IMR-90 (cell line): Measurements from ENCODE around the gene PLA2G4B. TPM values are rescaled to one million over a fixed set of nuclear protein-coding genes. Genes with fewer than 3 reads are reported as not detected.

Source experiments
- ATAC-seq: fragments of 200-7000 bp; cut with Tn5 transposase; 2 replicates; pipeline ENCODE4 v1.9.1; 2020; ENCODE audit warnings: low read depth, mild to moderate bottlenecking, moderate library complexity
- BruUV-seq: library from RNA; stranded (reverse); fragments of 400-500 nt; replicated peaks from 2 replicates; lab custom pipeline; 2021; lab: Mats Ljungman, UMichigan
- CTCF ChIA-PET: fragments of 300-600 bp; formaldehyde crosslinking; extraction: SDS; loops from one replicate; lab custom pipeline; 2021; ENCODE audit warnings: antibody characterized with exemption; lab: Yijun Ruan, JAX
- POLR2A ChIA-PET: fragments of 300-600 bp; sonication (Branson Sonifier 250); formaldehyde crosslinking; loops from one replicate; lab custom pipeline; 2022; ENCODE audit warnings: antibody characterized with exemption; ENCODE audit not compliant: unreplicated experiment; lab: Charles Lee
- DNase-seq: peaks from one replicate; pipeline ENCODE4 v3.0.0; 2013
- H2AFZ ChIP-seq: replicated peaks from 2 replicates; pipeline ENCODE3; 2013; ENCODE audit warnings: low read length, mild to moderate bottlenecking; ENCODE audit not compliant: poor library complexity
- H2AK5ac ChIP-seq: 2 replicates; pipeline ENCODE4 v1.6.1; 2013; ENCODE audit warnings: low read depth, low read length, inconsistent platforms
- H2AK9ac ChIP-seq: replicated peaks from 2 replicates; pipeline ENCODE3; 2013; ENCODE audit warnings: mild to moderate bottlenecking, low read depth, low read length, moderate library complexity; ENCODE audit not compliant: poor library complexity
- H2BK120ac ChIP-seq: 2 replicates; pipeline ENCODE4 v1.6.1; 2013; ENCODE audit warnings: low read depth, low read length, inconsistent platforms
- H2BK15ac ChIP-seq: 3 replicates; pipeline ENCODE4 v1.6.1; 2013; ENCODE audit warnings: low read depth, low read length, inconsistent platforms
- H2BK20ac ChIP-seq: 2 replicates; pipeline ENCODE4 v1.6.1; 2013; ENCODE audit warnings: low read depth, mild to moderate bottlenecking, inconsistent platforms, low read length, moderate library complexity
- H2BK5ac ChIP-seq: 2 replicates; pipeline ENCODE4 v1.6.1; 2013; ENCODE audit warnings: mild to moderate bottlenecking, low read depth, low read length, inconsistent platforms; ENCODE audit not compliant: poor library complexity, severe bottlenecking
- H3K14ac ChIP-seq: replicated peaks from 2 replicates; pipeline ENCODE4 v1.6.1; 2013; ENCODE audit warnings: low read depth, low read length, inconsistent platforms
- H3K18ac ChIP-seq: 2 replicates; pipeline ENCODE4 v1.6.1; 2013; ENCODE audit warnings: low read depth, low read length, control low read depth
- H3K23ac ChIP-seq: 2 replicates; pipeline ENCODE4 v1.6.1; 2013; ENCODE audit warnings: low read depth, low read length, inconsistent platforms
- H3K27ac ChIP-seq: 2 replicates; pipeline ENCODE4 v1.5.1; 2013; ENCODE audit warnings: mild to moderate bottlenecking, control low read depth, low read length; ENCODE audit not compliant: insufficient read depth
- H3K27me3 ChIP-seq: 2 replicates; pipeline ENCODE4 v1.6.1; 2013; ENCODE audit warnings: low read length; ENCODE audit not compliant: control insufficient read depth, insufficient read depth
- H3K36me3 ChIP-seq: 2 replicates; pipeline ENCODE4 v1.6.1; 2013; ENCODE audit warnings: low read length, mixed read lengths; ENCODE audit not compliant: control insufficient read depth, insufficient read depth
- H3K4ac ChIP-seq: 2 replicates; pipeline ENCODE4 v1.6.1; 2013; ENCODE audit warnings: low read depth, low read length, inconsistent platforms
- H3K4me1 ChIP-seq: 2 replicates; pipeline ENCODE4 v1.6.1; 2013; ENCODE audit warnings: low read length, mixed read lengths; ENCODE audit not compliant: control insufficient read depth, insufficient read depth
- H3K4me2 ChIP-seq: 2 replicates; pipeline ENCODE4 v1.6.1; 2013; ENCODE audit warnings: low read depth, mild to moderate bottlenecking, control low read depth, low read length, moderate library complexity
- H3K4me3 ChIP-seq: 2 replicates; pipeline ENCODE4 v1.5.1; 2013; ENCODE audit warnings: low read depth, mild to moderate bottlenecking, control low read depth, low read length, moderate library complexity; ENCODE audit not compliant: insufficient read depth
- H3K56ac ChIP-seq: 2 replicates; pipeline ENCODE4 v1.6.1; 2013; ENCODE audit warnings: low read length, inconsistent platforms; ENCODE audit not compliant: insufficient read depth; ENCODE audit errors: extremely low read depth
- H3K79me1 ChIP-seq, 2 experiments: 2 replicates each; pipeline ENCODE4 v1.6.1; 2013; ENCODE audit warnings: low read length in 2 of 2, inconsistent platforms in 1 of 2, low read depth in 1 of 2
- H3K9ac ChIP-seq: 2 replicates; pipeline ENCODE4 v1.6.1; 2013; ENCODE audit warnings: low read depth, low read length, control low read depth
- H3K9me1 ChIP-seq: 2 replicates; pipeline ENCODE4 v1.6.1; 2013; ENCODE audit warnings: low read length, inconsistent platforms; ENCODE audit not compliant: insufficient read depth
- H3K9me3 ChIP-seq: 2 replicates; pipeline ENCODE4 v1.6.1; 2013; ENCODE audit warnings: low read length; ENCODE audit not compliant: control insufficient read depth, insufficient read depth
- H4K20me1 ChIP-seq: 2 replicates; pipeline ENCODE4 v1.6.1; 2013; ENCODE audit warnings: low read length, inconsistent platforms; ENCODE audit not compliant: insufficient read depth
- H4K5ac ChIP-seq: 2 replicates; pipeline ENCODE4 v1.6.1; 2013; ENCODE audit warnings: mild to moderate bottlenecking, low read depth, low read length, control low read depth
- H4K8ac ChIP-seq, 2 experiments: 2 replicates each; pipeline ENCODE4 v1.6.1; 2013; ENCODE audit warnings: low read depth in 2 of 2, low read length in 2 of 2, control low read depth in 1 of 2, inconsistent platforms in 1 of 2
- H4K91ac ChIP-seq: 2 replicates; pipeline ENCODE4 v1.6.1; 2013; ENCODE audit warnings: low read depth, low read length, inconsistent platforms; ENCODE audit not compliant: insufficient read depth
- BHLHE40 ChIP-seq: fragments of 150-350 bp; IDR thresholded peaks from 2 replicates; pipeline ENCODE4 v1.6.1; 2016; ENCODE audit warnings: mild to moderate bottlenecking, low read depth, low read length
- FOS ChIP-seq: fragments of 150-350 bp; IDR thresholded peaks from 2 replicates; pipeline ENCODE4 v1.6.1; 2016; ENCODE audit warnings: low read depth, low read length
- MAZ ChIP-seq: IDR thresholded peaks from 2 replicates; pipeline ENCODE4 v1.6.1; 2012; ENCODE audit warnings: low read depth, mild to moderate bottlenecking, low read length, improper control_type of control experiment, moderate library complexity, borderline replicate concordance
- MXI1 ChIP-seq: IDR thresholded peaks from 2 replicates; pipeline ENCODE4 v1.6.1; 2012; ENCODE audit warnings: low read depth, mild to moderate bottlenecking, low read length, moderate library complexity, borderline replicate concordance
- NFE2L2 ChIP-seq: fragments of 150-350 bp; IDR thresholded peaks from 2 replicates; pipeline ENCODE4 v1.6.1; 2016; ENCODE audit warnings: low read depth, mild to moderate bottlenecking, low read length
- POLR2A ChIP-seq: IDR thresholded peaks from 2 replicates; pipeline ENCODE4 v1.6.1; 2012; ENCODE audit warnings: mild to moderate bottlenecking, low read depth, low read length
- RAD21 ChIP-seq: IDR thresholded peaks from 2 replicates; pipeline ENCODE4 v1.6.1; 2012; ENCODE audit warnings: low read length, improper control_type of control experiment
- RFX5 ChIP-seq: IDR thresholded peaks from 2 replicates; pipeline ENCODE4 v1.8.0; 2012; ENCODE audit warnings: low read depth, mild to moderate bottlenecking, low read length, moderate library complexity
- SMC3 ChIP-seq: fragments of 150-350 bp; IDR thresholded peaks from 2 replicates; pipeline ENCODE4 v1.6.1; 2016; ENCODE audit warnings: low read depth, mild to moderate bottlenecking, antibody characterized with exemption, low read length, moderate library complexity
- WGBS, 2 experiments: methylation state at CpG; one replicate each; pipeline versions ENCODE4 v1.1.5 to v1.1.7; 2013; ENCODE audit warnings: missing lambda C conversion rate in 2 of 2; ENCODE audit not compliant: insufficient read length in 1 of 2; ENCODE audit errors: extremely low coverage in 2 of 2; 5-methylcytosine and 5-hydroxymethylcytosine counted together
- dilution Hi-C: fragments of 300-500 bp; cut with HindIII; formaldehyde crosslinking; loops from one replicate; pipeline ENCODE4 v1.14.3; 2018; ENCODE audit warnings: low sequenced_read_pairs; ENCODE audit not compliant: unreplicated experiment
- in situ Hi-C: fragments of 300-500 bp; cut with MboI; formaldehyde crosslinking; loops from 3 replicates; pipeline ENCODE4 v1.14.3; 2019; ENCODE audit warnings: low sequenced_read_pairs, inconsistent platforms, mixed read lengths
- intact Hi-C: fragments of 100-400 bp; cut with micrococcal nuclease; formaldehyde crosslinking; loops from 2 replicates; pipeline ENCODE4 v1.10.0; 2022
- polyA plus RNA-seq, 3 experiments: library from polyadenylated mRNA; depleted of rRNA; stranded (reverse); fragments of >200 nt; gene quantifications; 2 replicates each; pipeline ENCODE4 v1.2.3, GENCODE V29; 2012; ENCODE audit warnings: low replicate concordance in 1 of 3
- total RNA-seq: library from RNA; depleted of rRNA; stranded (reverse); fragments of >200 nt; gene quantifications from 2 replicates; pipeline ENCODE4 v1.2.3, GENCODE V29; 2012
- TF ChIP-seq, protein P1 (sequence below): fragments of 150-350 bp; IDR thresholded peaks from 2 replicates; pipeline ENCODE4 v1.6.1; 2017; ENCODE audit warnings: mild to moderate bottlenecking, antibody characterized with exemption, low read length, low read depth

Gene PLA2G4B
- total and polyA plus RNA-seq, 2 of the 4 experiments (the other 2 are of a cell fraction): 0.18 to 3.1 TPM

- H2BK20ac ChIP-seq: peak overlapping the region; percentile 91
- no peak overlapping the region for H3K9ac ChIP-seq
- peak overlapping the region; percentile 22 to 90; a peak in 3 of 4 replicates for H4K8ac ChIP-seq
- WGBS, 2 experiments: no CpG with 5 or more reads among the region's 4 CpGs
- H3K36me3 ChIP-seq: no peaks in the 10 kb centered on the region
- peak overlapping the region; percentile 84 for H2BK120ac ChIP-seq
- intact Hi-C loops (no loop called here), dilution Hi-C loops (no loop called here), in situ Hi-C loops (no loop called here)
- no peaks in the 10 kb centered on the region for H3K27me3 ChIP-seq
- peak overlapping the region; percentile 36 for H3K27ac ChIP-seq
- peak; percentile 5; the same call in 1 of the 2 replicates for ATAC-seq
- H3K23ac ChIP-seq: peak overlapping the region; percentile 79
- H4K5ac ChIP-seq: peak overlapping the region; percentile 25; the same call in 1 of the 2 replicates
- H3K14ac ChIP-seq: peak overlapping the region; percentile 82
- H3K4me3 ChIP-seq: no peak overlapping the region
- TF ChIP-seq FOS: no peak
- TF ChIP-seq SMC3: no peak
- no peak for TF ChIP-seq BHLHE40
- TF ChIP-seq NFE2L2: no peak
- TF ChIP-seq, protein P1, sequence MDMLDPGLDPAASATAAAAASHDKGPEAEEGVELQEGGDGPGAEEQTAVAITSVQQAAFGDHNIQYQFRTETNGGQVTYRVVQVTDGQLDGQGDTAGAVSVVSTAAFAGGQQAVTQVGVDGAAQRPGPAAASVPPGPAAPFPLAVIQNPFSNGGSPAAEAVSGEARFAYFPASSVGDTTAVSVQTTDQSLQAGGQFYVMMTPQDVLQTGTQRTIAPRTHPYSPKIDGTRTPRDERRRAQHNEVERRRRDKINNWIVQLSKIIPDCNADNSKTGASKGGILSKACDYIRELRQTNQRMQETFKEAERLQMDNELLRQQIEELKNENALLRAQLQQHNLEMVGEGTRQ: no peak
- no peak for TF ChIP-seq RAD21
- TF ChIP-seq POLR2A: no peak
- TF ChIP-seq MXI1: no peak
- TF ChIP-seq RFX5: no peak
- no peak for TF ChIP-seq MAZ
- peak overlapping the region; percentile 73 for H2AK9ac ChIP-seq
- H3K56ac ChIP-seq: peak overlapping the region; percentile 55; the same call in 1 of the 2 replicates
- H3K4me2 ChIP-seq: no peak overlapping the region
- H2AK5ac ChIP-seq: peak overlapping the region; percentile 84
- H3K18ac ChIP-seq: peak overlapping the region; percentile 32; the same call in 1 of the 2 replicates
- BruUV-seq: no TSS peak
- peaks cover 45 to 89% of the 10 kb centered on the region in 2 experiments for H3K79me1 ChIP-seq
- H4K91ac ChIP-seq: peak overlapping the region; percentile 93
- H3K9me3 ChIP-seq: no peaks in the 10 kb centered on the region
- peak overlapping the region; percentile 90 for H3K4ac ChIP-seq
- H2BK5ac ChIP-seq: peak overlapping the region; percentile 67
- no peak for DNase-seq
- ChIA-PET POLR2A (no interaction called here), CTCF (interaction anchor here (0.5 to 1.0 kb wide), 2 partner anchors 18 to 176 kb away, joined by 3 to 4 read pairs; partner anchors contain the start of gene MAPKBP1)
- peak overlapping the region; percentile 16 for H2AFZ ChIP-seq
- H3K4me1 ChIP-seq: peaks cover 21% of the 10 kb centered on the region
- peak overlapping the region; percentile 74; the same call in 2 of the 3 replicates for H2BK15ac ChIP-seq
- peaks cover 40% of the 10 kb centered on the region for H3K9me1 ChIP-seq
- 0 out of 2 replicates have a peak, but pooled peaks cover 3% of the 10 kb centered on the region for H4K20me1 ChIP-seq
Measured at GRCh38 chr15:41791547-41791937, 47.1 kb upstream of the PLA2G4B start.
